ENCODE measurements around the gene IGF1R.
"Not testable (repeated sequence)": the region's sequence is repeated elsewhere in the genome, so short reads cannot be mapped to it uniquely, and the experiment has no call there.

Gene IGF1R

GRCh38 chr15:98647774-98648653, at the start of gene IGF1R:
TSS of gene IGF1R (plus strand) at chr15:98648539. CDS start at chr15:98649582, 1,043 bp downstream.
- peak; percentile 86 to 90 for DNase-seq

GRCh38 chr15:98599909-98600691, 48.2 kb upstream of the IGF1R start:
- DNase-seq: peak; percentile 29 to 42

GRCh38 chr15:98604983-98605382, 43.4 kb upstream of the IGF1R start:
- no peak for DNase-seq

- no peak for DNase-seq
These were observed 39.0 kb upstream of the IGF1R start for GRCh38 chr15:98609144-98609852.

GRCh38 chr15:98610991-98611390, 37.3 kb upstream of the IGF1R start:
- DNase-seq: no peak

GRCh38 chr15:98611808-98612207, 36.5 kb upstream of the IGF1R start:
- DNase-seq: no peak

GRCh38 chr15:98612490-98613110, 35.7 kb upstream of the IGF1R start:
- no peak for DNase-seq

GRCh38 chr15:98614681-98615080, 33.7 kb upstream of the IGF1R start:
- DNase-seq: no peak

- DNase-seq: no peak
These were observed 31.9 kb upstream of the IGF1R start for GRCh38 chr15:98616397-98616796.

GRCh38 chr15:98617328-98617980, 30.9 kb upstream of the IGF1R start:
- no peak for DNase-seq

- not testable (repeated sequence) for DNase-seq
These were observed 29.8 kb upstream of the IGF1R start for GRCh38 chr15:98618576-98618975.

- DNase-seq: no peak
These were observed 28.3 kb upstream of the IGF1R start for GRCh38 chr15:98620020-98620419.

- no peak for DNase-seq
These were observed 27.3 kb upstream of the IGF1R start for GRCh38 chr15:98621021-98621420.

GRCh38 chr15:98625614-98626013, 22.7 kb upstream of the IGF1R start:
- DNase-seq: no peak

- no peak for DNase-seq
These were observed 22.2 kb upstream of the IGF1R start for GRCh38 chr15:98626153-98626552.

GRCh38 chr15:98628216-98628615, 20.1 kb upstream of the IGF1R start:
- no peak for DNase-seq

GRCh38 chr15:98635848-98636247, 12.5 kb upstream of the IGF1R start:
- no peak for DNase-seq

- DNase-seq: no peak
These were observed 5.2 kb upstream of the IGF1R start for GRCh38 chr15:98643115-98643514.

GRCh38 chr15:98646546-98647025, 1.8 kb upstream of the IGF1R start:
- no peak for DNase-seq

- DNase-seq: peak; percentile 54 to 63
These were observed 1.1 kb upstream of the IGF1R start for GRCh38 chr15:98647026-98647773.

All from CD4-positive, alpha-beta T cell treated with Interferon alpha-2 for 1 hour (primary cell).